ENCODE data around the gene PUS1. TPM values are rescaled to one million over a fixed set of nuclear protein-coding genes. Genes with fewer than 3 reads are reported as not detected.

PUS1 gene
- total and polyA plus RNA-seq, 2 of the 8 experiments (the other 6 are each of a cell fraction or from before 2014, with no cell fraction given): 48.1 to 81.2 TPM

- CTCF ChIA-PET (ENCODE audit: partially characterized antibody): interaction anchor here (1.3 to 1.6 kb wide), 2 partner anchors 11 to 12 kb away, joined by 3 to 6 read pairs; no protein-coding TSS in a partner anchor
- FAIRE-seq (no peak), DNase-seq (ENCODE audit: low read depth in 1 of 2, low spot score in 2 of 2) (no peak)
These were observed 12.6 kb upstream of the PUS1 start for GRCh38 chr12:131916306-131917138.

More at GRCh38 chr12:131916306-131917138, 12.6 kb upstream of the PUS1 start:
- no peak for TF ChIP-seq SUZ12 (IDR thresholded peaks at IDR 0.05; ENCODE audit: low read length)
- peak in 1 of 3 experiments; percentile 28; a peak in 1 of 4 replicates for TF ChIP-seq CTCF (IDR thresholded peaks at IDR 0.05; ENCODE audit: control extremely low read depth in 1 of 3, insufficient read depth in 1 of 3, low read depth in 1 of 3, low read length in 3 of 3)
- Histone ChIP-seq H3K14ac (ENCODE audit: insufficient read length) (no peak overlapping the region), H3K27me3 (replicated peaks in 1 of 4; ENCODE audit: control insufficient read depth in 3 of 4, extremely low read depth in 1 of 4, insufficient read depth in 3 of 4, low read length in 3 of 4) (no peaks in the 10 kb centered on the region), H2BK12ac (ENCODE audit: low read depth, low read length) (no peak overlapping the region), H3K36me3 (ENCODE audit: control insufficient read depth in 2 of 4, insufficient read depth in 4 of 4, low read length in 3 of 4) (peaks cover 9 to 63% (median 32%) of the 10 kb centered on the region in 4 experiments), H4K8ac (ENCODE audit: extremely low read depth, insufficient read depth, low read length) (peak overlapping the region; percentile 35; the same call in 1 of the 2 replicates), H3K4me2 (ENCODE audit: insufficient read depth in 1 of 2, low read depth in 2 of 2, low read length in 2 of 2) (no peak overlapping the region), H2AK5ac (ENCODE audit: low read depth, low read length) (no peak overlapping the region), H3K79me2 (ENCODE audit: control insufficient read depth in 1 of 2, insufficient read depth in 2 of 2, low read length in 2 of 2) (no peaks in the 10 kb centered on the region), H3K4ac (replicated peaks; ENCODE audit: insufficient read length, low read depth, low read length) (no peak overlapping the region), H3K9me3 (ENCODE audit: insufficient read depth in 2 of 2, low read depth in 1 of 2, low read length in 1 of 2) (no peaks in the 10 kb centered on the region), H3K23ac (ENCODE audit: insufficient read length) (no peak overlapping the region), H4K91ac (replicated peaks; ENCODE audit: insufficient read length, low read length) (no peak overlapping the region), H3K27ac (ENCODE audit: low read depth, low read length) (no peak overlapping the region), H4K20me1 (replicated peaks in 1 of 2; ENCODE audit: control insufficient read depth in 1 of 2, insufficient read depth in 2 of 2, low read length in 2 of 2) (peaks cover 0 to 7% of the 10 kb centered on the region in 2 experiments), H2BK15ac (ENCODE audit: low read length) (no peak overlapping the region), H3K18ac (ENCODE audit: extremely low read depth, low read length) (no peak overlapping the region), H3K4me1 (replicated peaks in 1 of 4; ENCODE audit: control insufficient read depth in 3 of 4, insufficient read depth in 4 of 4, low read length in 3 of 4) (no peaks in the 10 kb centered on the region), H3K56ac (replicated peaks; ENCODE audit: insufficient read length, low read depth, low read length) (no peak overlapping the region), H2BK120ac (replicated peaks; ENCODE audit: low read depth, low read length) (no peak overlapping the region), H4K5ac (ENCODE audit: insufficient read length, low read depth, low read length) (no peak overlapping the region), H3K79me1 (ENCODE audit: low read depth, low read length) (no peaks in the 10 kb centered on the region), H2BK20ac (ENCODE audit: low read length) (no peak overlapping the region), H2BK5ac (ENCODE audit: low read depth, low read length) (no peak overlapping the region), H2AFZ (ENCODE audit: low read length) (no peak overlapping the region), H3K4me3 (ENCODE audit: extremely low read depth in 1 of 4, insufficient read depth in 2 of 4, low read depth in 3 of 4, low read length in 4 of 4) (no peak overlapping the region), H3K9ac (replicated peaks in 1 of 4; ENCODE audit: extremely low read depth in 1 of 4, low read depth in 3 of 4, low read length in 3 of 4) (no peak overlapping the region), H3K23me2 (ENCODE audit: low read depth, low read length) (peaks cover 4% of the 10 kb centered on the region; the same call in 1 of the 2 replicates)
- 93% methylated on average over 34 of the region's 36 CpGs; no CpG with 5 or more reads in 1 of the 2 experiments for WGBS, 2 experiments (ENCODE audit: extremely low coverage in 1 of 2, insufficient coverage in 1 of 2, insufficient read length in 1 of 2, insufficient replicate concordance in 2 of 2, low coverage in 1 of 2, low lambda C conversion rate in 2 of 2, missing lambda C conversion rate in 1 of 2)
- POLR2A ChIA-PET (ENCODE audit: partially characterized antibody): interaction anchor here (0.9 to 2.3 kb wide), 6 partner anchors 13 to 62 kb away, joined by 3 to 8 read pairs (median 3); partner anchors contain the start of genes EP400 and PUS1
